Stimulated activated CD4-positive, alpha-beta T cell treated with anti-CD3 and anti-CD28 coated beads, Interleukin-1b, Interleukin-23, amount 100 ng/mL, for 24 hours (primary cell): ENCODE measurements around the gene ATP7B.
"Not testable (repeated sequence)": the region's sequence is repeated elsewhere in the genome, so short reads cannot be mapped to it uniquely, and the experiment has no call there.

ENCODE experiments used
- DNase-seq, 4 experiments: peaks; one replicate each; pipeline ENCODE4 v3.0.0-alpha.2; 2020; ENCODE audit warnings: low read depth in 4 of 4, low spot score in 1 of 4

The ATP7B gene

GRCh38 chr13:52006523-52007245 is 4.6 kb downstream of the ATP7B start:
- DNase-seq: no peak

- DNase-seq: no peak
Observed at GRCh38 chr13:52005841-52006522, 5.3 kb downstream of the ATP7B start.

GRCh38 chr13:52004511-52005170 is 6.6 kb downstream of the ATP7B start:
- no peak for DNase-seq

- DNase-seq: no peak
Observed at GRCh38 chr13:52003541-52003940, 7.7 kb downstream of the ATP7B start.

- no peak for DNase-seq
Observed at GRCh38 chr13:52002361-52002760, 8.9 kb downstream of the ATP7B start.

GRCh38 chr13:52001120-52001731 is 10.0 kb downstream of the ATP7B start:
- no peak for DNase-seq

- no peak for DNase-seq
Observed at GRCh38 chr13:51999921-52000320, 11.3 kb downstream of the ATP7B start.

- no peak for DNase-seq
Observed at GRCh38 chr13:51999510-51999911, 11.7 kb downstream of the ATP7B start.

- DNase-seq: no peak
Observed at GRCh38 chr13:51998723-51999509, 12.3 kb downstream of the ATP7B start.

- no peak for DNase-seq
Observed at GRCh38 chr13:51997641-51998330, 13.5 kb downstream of the ATP7B start.

- DNase-seq: no peak
Observed at GRCh38 chr13:51997186-51997585, 14.1 kb downstream of the ATP7B start.

GRCh38 chr13:51996641-51997040 is 14.6 kb downstream of the ATP7B start:
- no peak for DNase-seq

GRCh38 chr13:51995677-51996551 is 15.3 kb downstream of the ATP7B start:
- no peak for DNase-seq

GRCh38 chr13:51993713-51994112 is 17.5 kb downstream of the ATP7B start:
- no peak for DNase-seq

GRCh38 chr13:51988988-51989618 is 22.1 kb downstream of the ATP7B start:
- no peak for DNase-seq

GRCh38 chr13:51984904-51985303 is 26.3 kb downstream of the ATP7B start:
- DNase-seq: not testable (repeated sequence)

GRCh38 chr13:51983292-51983691 is 28.0 kb downstream of the ATP7B start:
- not testable (repeated sequence) for DNase-seq

GRCh38 chr13:51981355-51981754 is 29.9 kb downstream of the ATP7B start:
- no peak for DNase-seq

- no peak for DNase-seq
Observed at GRCh38 chr13:51980908-51981307, 30.3 kb downstream of the ATP7B start.
